Mucosa of descending colon (tissue), 3 donors: ENCODE results near the gene XG. TPM values are rescaled to one million over a fixed set of nuclear protein-coding genes. Genes with fewer than 3 reads are reported as not detected.

Experiments used
- ATAC-seq: fragments of 200-7000 bp; cut with Tn5 transposase; one replicate; pipeline ENCODE4 v1.9.1; 2020; ENCODE audit warnings: mild to moderate bottlenecking, moderate library complexity
- DNase-seq, 3 donors: peaks; one replicate each; pipeline ENCODE4 v3.0.0-alpha.2; 2020
- H3K36me3 ChIP-seq: fragments of 200-600 bp; one replicate; pipeline ENCODE4 v1.8.0; 2021; ENCODE audit warnings: low read depth, mild to moderate bottlenecking
- H3K4me1 ChIP-seq: fragments of 200-600 bp; one replicate; pipeline ENCODE4 v1.8.0; 2021; ENCODE audit warnings: low read depth, mild to moderate bottlenecking
- H3K4me3 ChIP-seq: fragments of 200-600 bp; one replicate; pipeline ENCODE4 v1.8.0; 2021; ENCODE audit warnings: mild to moderate bottlenecking
- H3K9me3 ChIP-seq: fragments of 200-600 bp; one replicate; pipeline ENCODE4 v1.8.0; 2021; ENCODE audit warnings: mild to moderate bottlenecking
- CTCF ChIP-seq: fragments of 200-600 bp; IDR thresholded peaks from one replicate; pipeline ENCODE4 v1.8.0; 2022; ENCODE audit warnings: antibody characterized with exemption, mild to moderate bottlenecking
- intact Hi-C, 2 donors: fragments of 100-400 bp; cut with DNase I in 1 of 2; cut with micrococcal nuclease in 1 of 2; formaldehyde crosslinking; loops; one replicate each; pipeline versions ENCODE4 v1.11.0 to v1.11.1; 2022; cut with DNase I, micrococcal nuclease
- total RNA-seq, 3 donors: library from RNA; stranded (reverse); fragmentation: NEBNext Ultra II Directional in 2 of 3; extraction: Animal tissue kit (Norgen Biotek cat#: 25700) in 2 of 3; gene quantifications; one replicate each; pipeline versions ENCODE4 v1.2.1 to v1.2.4, GENCODE V29; 2021 to 2023
- donor health status: DM: no; HTN: no; CAD: no; lungs with moderate emphysema.
- donor health status: DM: no; HTN: no; CAD: no.
- donor health status: DM: no; HTN: yes; CAD: no.

XG gene
- total RNA-seq, 3 donors from 2014 or later: 2.6 TPM; not detected in 2

GRCh38 chrX:2819345-2820135 is 67.7 kb downstream of the XG start:
- Histone ChIP-seq H3K4me3 (no peak overlapping the region), H3K4me1 (no peaks in the 10 kb centered on the region), H3K36me3 (no peaks in the 10 kb centered on the region), H3K9me3 (no peaks in the 10 kb centered on the region)
- peak in 1 of 3 donors; percentile 23 for DNase-seq
- ATAC-seq: peak; percentile 66
- intact Hi-C loops: no loop called here
- no peak for TF ChIP-seq CTCF

- Histone ChIP-seq H3K4me1 (no peaks in the 10 kb centered on the region), H3K4me3 (no peak overlapping the region), H3K9me3 (no peaks in the 10 kb centered on the region), H3K36me3 (no peaks in the 10 kb centered on the region)
- peak; percentile 72 for ATAC-seq
- intact Hi-C loops: no loop called here
- no peak for DNase-seq
- TF ChIP-seq CTCF: no peak
These were observed 68.4 kb downstream of the XG start for GRCh38 chrX:2820136-2820771.

GRCh38 chrX:2823795-2824386 is 72.1 kb downstream of the XG start:
- intact Hi-C loops: no loop called here
- ATAC-seq (peak; percentile 68), DNase-seq (no peak)
- Histone ChIP-seq H3K36me3 (no peaks in the 10 kb centered on the region), H3K4me3 (no peak overlapping the region), H3K4me1 (no peaks in the 10 kb centered on the region), H3K9me3 (no peaks in the 10 kb centered on the region)
- no peak for TF ChIP-seq CTCF

- DNase-seq (no peak), ATAC-seq (no peak)
- Histone ChIP-seq H3K36me3 (no peaks in the 10 kb centered on the region), H3K4me3 (no peak overlapping the region), H3K4me1 (no peaks in the 10 kb centered on the region), H3K9me3 (no peaks in the 10 kb centered on the region)
- intact Hi-C loops: no loop called here
- TF ChIP-seq CTCF: no peak
These were observed 73.0 kb downstream of the XG start for GRCh38 chrX:2824886-2825285.

GRCh38 chrX:2828344-2828958 is 76.6 kb downstream of the XG start, which contains the start of gene GYG2:
Gene GYG2 (plus strand): TSS chrX:2828930. CDS start chrX:2830189, 1,259 bp downstream.
- Histone ChIP-seq H3K4me1 (no peaks in the 10 kb centered on the region), H3K4me3 (no peak within 1 kb of the TSS), H3K9me3 (no peaks in the 10 kb centered on the region), H3K36me3 (no peaks in the 10 kb centered on the region)
- DNase-seq (peak; percentile 3 to 56 (median 43)), ATAC-seq (peak; percentile 73)
- intact Hi-C loops: no loop called here
- no peak for TF ChIP-seq CTCF
